Activated CD4-positive, alpha-beta T cell treated with anti-CD3 and anti-CD28 coated beads, Interleukin-2, amount 50 U/mL, for 48 hours (primary cell): Measurements from ENCODE around the gene MATN1.

Experiments
- DNase-seq, 2 experiments: peaks; one replicate each; pipeline ENCODE4 v3.0.0-alpha.2; 2020

The MATN1 gene

DNA sequence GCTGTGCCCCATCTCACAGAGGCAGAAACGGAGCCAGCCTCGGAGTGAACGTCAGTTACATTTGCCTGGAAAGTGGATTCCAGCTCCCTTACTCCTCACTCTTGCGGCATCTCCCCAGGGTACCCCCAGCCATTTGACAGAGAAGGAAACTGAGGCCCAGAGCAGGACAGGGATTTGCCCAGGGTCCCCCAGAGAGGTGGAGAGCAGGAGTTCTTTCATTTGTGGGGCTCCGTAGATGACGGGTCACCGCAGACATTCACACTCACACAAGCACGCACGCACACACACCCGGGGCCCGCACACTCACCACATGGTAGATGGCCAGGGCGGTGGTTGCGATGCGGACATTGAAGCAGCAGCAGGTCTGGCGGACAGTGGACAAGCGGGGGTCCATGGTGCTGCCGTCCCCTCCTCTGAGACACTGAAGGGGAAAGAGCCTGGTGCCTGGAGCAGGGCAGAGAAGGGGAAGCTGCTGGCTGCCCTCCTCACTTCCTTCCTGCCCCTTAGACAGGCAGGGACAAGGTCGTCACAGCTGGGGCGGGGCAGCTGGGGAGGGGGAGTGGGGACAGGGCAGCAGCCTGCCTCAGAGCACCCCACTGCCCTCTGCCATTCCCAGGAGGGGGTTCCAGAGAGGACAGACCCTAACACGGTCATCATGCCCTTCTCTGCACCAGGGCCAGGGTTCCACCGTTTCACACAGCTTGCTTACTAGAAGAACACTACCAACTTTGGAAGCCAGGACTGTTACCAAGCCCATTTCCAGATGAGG lies 34.2 kb upstream of the MATN1 start, which contains the start of gene LAPTM5:
LAPTM5 (minus strand) TSS at position 423 of the 769 bp plus-strand sequence; CDS start at position 394, 29 bp downstream.
- DNase-seq: peak; percentile 67 to 70

DNA sequence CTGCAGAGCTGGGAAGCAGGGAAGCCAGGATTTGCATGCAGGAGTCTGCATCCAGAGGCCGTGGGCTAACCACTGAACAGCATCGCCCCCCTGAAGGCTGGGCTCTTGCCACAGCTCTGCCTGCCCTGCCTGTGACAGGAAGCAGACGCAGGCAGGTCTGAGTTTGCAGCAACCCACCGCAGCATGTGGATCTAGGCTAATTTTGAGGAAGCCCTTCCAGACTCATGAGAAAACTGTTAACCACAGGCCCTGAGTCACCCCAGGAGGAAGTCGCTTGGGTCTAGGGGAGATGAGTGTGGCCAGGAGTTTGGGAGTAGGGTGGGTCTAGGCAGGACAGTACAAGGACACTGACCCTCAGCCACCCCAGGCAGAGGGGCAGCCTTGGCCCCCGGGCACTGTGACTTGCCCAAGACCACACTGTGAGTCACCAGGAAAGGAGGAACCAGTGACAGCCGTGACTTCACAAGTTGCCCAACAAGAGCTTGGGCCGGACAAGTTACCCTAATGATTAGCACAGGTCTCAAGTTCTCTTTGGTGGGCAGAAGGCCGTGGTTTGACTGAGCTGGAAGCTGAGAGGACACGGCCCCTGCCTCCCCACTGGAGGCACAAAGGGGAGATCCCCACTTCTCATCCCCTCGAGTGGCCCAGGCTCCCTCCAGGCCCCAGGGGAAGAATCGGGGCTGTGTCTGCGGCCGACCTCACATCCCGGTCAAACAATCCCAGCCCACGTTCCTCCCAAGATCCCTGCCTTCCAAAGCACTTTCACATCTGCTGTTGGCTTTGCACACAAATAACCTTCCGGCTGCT lies 33.4 kb upstream of the MATN1 start:
- DNase-seq: peak; percentile 66 to 77

DNA sequence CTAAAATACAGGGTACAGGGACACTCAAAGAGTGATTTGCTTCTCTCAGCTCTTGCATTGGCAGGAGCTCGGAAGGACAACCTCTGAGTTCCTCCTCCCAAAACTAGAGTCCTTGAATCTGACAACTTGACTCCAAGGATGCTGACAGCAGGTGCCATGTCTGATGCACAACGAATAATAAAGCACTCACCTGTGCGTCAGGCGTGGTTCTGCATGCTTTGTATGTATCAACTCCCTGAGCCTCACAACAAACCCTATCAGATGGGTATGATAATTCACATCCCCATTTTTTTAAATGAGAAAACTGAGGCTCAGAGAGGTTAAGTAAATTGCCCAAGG lies 32.8 kb upstream of the MATN1 start:
- DNase-seq: no peak

DNA sequence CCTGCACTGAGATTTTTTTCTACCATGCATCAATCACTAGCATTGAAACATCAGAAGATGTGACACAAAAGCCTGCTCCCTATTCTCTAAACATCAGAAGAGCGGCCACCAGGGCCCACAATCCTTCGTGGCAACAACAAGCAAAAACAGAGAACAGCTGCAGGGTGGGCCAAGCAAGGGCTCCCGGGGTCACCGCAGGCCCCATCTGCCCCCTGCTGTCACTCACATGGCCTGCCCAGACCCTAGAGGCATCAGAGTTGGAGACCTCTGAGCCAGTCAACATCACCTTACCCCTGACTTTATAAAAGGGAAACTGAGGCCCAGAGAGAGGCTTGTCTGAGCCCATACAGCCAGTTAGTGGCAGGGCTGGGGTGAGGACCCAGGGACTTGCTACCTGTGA lies 32.4 kb upstream of the MATN1 start:
- DNase-seq: no peak

DNA sequence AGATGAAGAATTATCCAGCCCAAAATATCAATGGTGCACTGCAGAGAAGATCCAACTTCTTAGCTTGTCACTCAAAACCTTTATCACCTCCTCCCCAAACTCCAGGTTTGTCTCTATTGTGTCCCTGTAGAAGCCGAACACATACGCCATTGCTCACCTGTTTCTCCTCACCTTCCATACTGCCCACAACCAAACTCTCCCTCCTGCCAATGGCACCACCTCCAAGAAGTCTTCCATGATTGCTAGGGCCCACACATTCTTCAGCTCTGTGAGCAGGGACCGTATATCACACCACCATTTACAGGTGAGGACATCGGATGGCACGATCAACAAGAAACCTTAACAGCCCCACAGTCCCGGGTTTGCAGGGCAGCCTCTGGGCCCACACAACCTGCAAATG lies 31.9 kb upstream of the MATN1 start:
- no peak for DNase-seq

DNA sequence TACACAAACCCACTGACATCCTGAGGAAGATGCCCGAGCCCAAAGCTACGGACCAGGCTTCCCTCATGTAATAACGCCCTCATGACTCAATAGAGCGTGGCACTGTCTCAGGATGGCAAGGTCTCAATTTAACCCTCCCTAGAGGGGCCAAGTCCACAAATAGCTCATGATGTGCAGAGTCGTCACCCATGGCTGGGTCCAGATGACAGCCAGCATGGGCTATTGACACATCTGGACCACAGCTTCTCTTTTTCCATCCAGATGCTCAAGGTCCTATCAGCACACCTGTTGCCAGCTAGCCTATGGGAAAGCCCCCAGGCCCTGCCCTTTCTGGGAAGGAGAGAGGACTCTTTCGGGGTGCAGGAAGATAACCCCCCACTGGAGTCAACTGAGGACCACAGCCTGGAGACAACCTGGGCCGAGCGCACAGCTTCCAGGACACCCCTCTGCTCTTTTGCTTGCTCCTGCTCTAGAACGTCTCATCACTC lies 31.3 kb upstream of the MATN1 start:
- DNase-seq: no peak

DNA sequence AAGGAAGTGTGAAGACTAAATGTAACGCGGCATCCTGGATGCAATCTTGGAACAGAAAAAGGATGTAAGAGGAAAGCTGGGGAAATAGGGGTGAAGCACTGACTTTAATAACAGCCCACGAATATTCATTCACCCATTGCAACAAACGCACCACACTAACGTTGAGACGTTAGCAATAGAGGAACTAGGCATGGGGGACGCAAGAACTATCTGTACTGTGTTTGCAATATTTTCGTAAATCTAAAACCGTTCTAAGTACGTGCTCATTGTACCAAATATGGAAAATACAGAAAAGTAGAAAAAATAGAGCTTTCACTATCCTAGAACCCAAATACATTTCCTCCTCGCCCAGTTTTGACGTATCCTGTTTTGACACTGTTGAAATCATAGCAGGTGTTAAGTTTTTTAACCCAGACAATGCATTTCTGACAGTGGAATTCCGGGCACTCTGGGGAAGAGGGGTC lies 30.3 kb upstream of the MATN1 start:
- no peak for DNase-seq

DNA sequence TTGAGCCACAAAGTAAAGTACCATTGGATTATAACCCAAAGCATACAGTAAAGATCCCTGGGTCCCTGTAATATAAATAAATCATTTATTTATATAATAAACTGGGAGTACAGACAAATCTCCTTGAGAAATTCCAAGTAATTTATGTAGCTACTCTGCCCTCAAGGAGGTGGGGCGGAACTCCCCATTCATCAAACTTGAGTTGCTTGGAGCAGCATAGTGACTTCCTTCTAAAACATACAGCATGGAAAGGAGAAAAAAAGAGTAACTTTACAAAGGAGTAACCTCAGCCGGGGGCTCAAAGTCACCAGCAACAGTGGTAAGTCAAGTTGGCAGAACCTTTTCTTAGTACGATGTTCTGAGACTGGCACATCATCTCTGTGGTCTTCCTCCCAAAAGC lies 29.7 kb upstream of the MATN1 start:
- no peak for DNase-seq

DNA sequence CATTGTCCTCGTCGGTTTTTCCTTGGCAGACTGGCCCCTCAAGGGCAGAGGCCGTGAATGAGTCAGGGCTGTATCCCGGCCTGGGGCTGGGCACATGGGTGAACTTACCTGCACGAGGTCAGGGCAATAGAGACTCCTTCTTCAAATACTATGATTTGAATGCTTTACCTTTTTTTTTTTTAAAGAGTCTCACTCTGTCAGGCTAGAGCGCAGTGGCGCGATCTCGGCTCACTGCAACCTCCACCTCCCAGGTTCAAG lies 29.2 kb upstream of the MATN1 start:
- no peak for DNase-seq

DNA sequence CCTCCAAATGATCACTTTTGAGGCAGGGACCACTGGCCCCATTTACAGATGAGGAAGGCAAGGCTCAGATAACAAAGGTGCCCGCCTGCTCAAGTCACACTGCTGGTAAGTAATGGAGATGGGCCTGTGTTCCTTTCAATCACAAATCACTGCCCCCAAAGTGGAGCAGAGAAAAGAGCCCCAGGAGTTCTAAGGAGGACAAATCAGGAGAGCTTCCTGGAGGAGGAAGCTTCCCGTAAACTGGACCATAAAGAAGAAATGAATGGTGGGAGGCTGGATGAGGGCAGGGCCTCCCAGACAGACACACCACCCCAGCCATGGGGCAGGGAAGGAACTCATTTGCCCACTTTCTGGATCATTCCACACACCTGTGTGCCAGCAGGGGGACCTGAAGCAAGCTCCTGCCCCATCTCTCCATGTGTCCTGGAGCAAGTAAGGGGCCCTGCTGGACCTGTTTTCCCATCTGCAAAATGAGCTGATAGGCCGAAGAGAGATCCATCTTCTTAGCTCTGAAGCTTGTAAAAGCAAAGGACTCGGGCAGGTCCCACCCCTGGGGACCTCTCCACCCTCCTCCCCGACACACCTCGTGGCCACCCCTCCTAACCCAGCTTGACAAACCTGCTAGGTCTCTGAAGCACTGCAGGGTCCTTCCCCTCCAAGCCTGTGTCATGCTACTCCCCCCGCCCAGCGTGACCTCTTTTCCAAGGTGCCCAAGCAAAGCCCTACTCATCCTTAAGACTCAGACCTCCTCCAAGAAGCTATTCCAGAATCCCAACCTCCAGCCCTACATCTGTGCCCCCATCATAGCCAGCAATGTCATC lies 28.7 kb upstream of the MATN1 start:
- DNase-seq: no peak

DNA sequence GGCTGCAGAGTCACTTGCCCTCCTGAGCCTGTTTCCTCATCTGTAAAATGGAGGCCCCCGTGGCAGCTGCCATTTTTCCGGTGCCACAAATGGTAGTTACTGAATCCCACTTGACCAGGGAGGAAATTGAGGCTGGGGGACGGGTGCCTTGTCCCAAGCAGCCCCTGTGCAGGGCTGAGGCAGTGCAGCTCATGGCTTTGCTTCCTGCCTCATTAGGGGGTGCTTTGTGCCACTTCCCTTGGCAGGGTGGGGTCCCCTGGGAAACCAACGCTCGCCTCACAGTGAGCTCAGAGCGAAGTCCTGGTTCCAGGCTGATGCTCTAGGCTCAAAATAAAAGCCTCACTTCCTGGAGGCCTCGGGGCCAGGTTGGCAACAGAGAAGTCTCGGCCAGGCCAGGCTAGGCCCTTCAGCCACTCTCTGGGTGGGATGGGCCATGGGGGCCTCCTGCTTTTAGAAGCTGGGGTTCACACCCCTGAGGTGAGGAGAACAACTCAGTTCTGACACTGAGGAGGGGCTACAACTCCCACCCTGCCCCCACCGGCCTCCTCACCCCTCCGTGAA lies 27.4 kb upstream of the MATN1 start:
- no peak for DNase-seq

DNA sequence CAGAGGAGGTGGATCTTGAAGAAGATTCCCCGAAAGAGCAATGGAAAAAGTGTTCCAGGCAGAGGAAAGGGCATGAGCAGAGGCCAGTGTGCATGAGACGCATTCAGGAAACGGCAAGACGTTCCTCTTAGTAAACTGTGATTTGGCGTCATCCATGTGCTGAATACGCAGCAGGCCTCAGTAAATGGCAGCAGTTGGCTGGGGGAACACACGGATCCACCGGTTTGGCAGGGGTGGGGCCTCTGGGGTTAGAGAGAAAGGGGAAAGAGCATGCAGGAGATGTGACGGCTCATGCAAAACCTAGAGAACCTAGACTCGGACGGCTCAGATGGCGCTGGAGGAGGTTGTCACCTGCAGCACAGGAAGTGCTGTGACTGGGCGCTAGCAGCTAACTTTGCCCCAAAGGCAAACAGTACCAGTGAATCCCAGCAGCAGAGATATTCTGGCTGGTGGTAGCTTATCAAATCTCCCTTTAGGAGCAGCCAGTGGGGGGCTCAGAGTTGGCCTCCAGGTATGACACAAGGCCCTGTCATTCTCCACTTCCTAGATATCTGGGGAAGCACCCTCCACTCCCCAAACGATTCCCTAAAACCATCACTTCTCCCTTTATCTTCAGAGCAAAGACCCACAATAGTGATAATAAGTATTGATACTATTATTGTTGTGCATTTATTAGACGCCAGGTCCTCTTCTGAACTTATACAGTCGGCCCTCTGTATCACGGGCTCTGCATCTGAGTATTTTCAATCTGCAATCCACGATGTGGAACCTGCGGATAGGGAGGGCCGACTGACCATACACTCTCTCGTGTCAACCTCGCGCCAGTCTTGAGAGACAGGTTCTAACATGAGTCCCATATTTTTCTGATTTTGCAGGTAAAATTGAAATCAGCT lies 26.6 kb upstream of the MATN1 start:
- peak; percentile 55 to 66 for DNase-seq

DNA sequence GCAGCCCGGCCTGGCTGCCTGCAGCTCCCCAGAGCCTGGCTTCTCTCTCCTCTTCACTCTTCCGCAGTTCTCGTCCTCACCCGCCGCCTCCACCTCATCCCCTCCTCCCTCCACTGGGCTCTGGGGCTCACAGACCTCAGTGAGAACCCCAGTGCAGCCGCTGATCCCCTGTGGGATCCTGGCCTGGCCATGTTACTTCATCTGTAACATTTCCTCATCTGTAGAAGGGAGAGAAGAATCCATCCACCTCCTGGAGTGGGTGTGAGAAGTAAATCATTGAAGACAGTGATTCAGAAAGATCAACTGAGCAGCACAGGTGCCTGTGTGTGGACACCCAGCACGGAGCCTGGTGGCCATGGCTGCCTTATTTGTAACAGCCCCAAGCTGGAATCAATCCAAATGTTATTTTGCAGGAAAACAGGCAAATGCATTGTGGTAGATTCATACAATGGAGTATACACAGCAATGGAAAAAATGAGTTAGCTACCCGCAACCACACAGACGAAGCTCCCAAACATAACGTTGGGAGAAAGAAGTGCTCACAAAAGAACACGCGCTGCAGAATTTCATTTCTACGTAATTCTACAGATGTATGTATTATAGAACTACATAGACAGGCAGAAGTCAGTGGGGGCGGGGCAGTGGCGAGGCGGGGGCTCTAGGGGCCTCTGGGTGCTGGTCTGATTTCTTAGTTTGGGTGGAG lies 25.5 kb upstream of the MATN1 start:
- DNase-seq: no peak

DNA sequence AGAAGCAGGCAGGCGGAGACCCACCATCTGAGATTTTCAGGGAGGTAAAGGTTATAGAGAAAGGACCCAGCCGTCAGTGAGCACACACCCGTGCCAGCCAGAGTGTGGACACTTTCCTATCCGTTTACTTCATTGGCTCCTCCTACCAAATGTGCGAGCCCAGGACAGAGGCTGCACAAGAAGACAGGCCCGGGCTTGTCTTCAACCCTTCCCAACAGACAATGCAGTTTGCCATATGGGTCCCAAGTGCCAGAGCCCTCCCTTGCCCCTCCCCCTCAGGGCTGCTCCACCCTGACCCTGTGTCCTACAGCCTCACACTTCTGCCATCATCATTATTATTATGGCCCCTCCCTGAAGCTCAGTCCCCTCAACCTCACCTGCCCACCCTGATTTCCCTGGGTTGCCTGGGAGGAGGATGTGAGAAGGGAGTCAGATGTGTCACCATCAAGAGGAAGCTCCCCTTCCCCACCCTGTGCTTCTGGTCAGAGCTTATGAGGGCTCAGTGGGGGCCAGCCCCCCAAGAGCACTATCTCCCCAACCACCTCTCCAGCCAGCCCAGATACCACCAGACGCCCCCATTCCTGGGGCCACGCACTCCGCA lies 24.8 kb upstream of the MATN1 start:
- no peak for DNase-seq

DNA sequence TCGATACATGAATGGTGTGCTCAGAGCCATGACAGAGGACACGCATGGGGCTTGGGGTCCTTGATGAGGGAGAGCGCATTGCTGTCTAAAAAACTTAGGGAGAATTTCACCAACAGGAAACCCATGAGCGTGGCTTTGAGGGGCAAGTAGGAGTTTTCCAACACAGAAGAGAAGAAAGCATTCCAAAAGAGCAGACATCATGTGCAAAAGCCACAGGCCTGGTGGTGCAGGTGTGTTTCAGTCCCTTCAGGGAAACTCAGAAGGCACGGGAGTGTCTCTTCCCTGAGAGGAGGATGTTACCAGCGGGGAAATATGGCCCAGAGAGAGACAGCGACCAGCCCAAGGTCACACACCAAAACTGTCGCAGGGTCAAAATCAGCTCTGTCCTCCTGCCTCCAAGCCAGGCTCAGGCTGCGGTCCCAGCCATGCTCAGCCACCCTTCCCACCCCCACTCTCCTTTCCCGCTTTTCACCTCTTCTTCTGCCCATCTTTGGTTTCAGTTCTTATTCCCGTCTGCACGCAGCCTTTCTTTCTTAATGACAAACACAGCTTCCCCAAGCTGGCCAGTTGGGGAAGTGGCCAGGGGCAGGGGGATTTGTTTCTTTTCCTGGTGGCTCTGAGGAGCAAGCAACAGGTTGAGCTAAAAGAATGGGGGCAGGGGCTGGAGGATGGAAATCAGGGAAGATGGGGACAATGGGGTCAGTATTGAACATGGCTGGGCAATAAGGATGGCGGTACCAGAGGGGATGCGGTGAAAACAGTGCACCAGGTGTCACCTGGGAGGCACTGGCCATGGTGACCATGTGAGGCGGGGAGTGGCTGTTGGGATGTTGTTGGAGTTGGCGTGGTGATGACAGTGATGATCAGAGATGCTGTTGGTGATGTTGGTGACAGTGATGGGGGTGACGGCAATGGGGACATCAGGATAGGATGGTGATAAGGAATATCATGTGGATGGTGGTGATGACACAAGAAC lies 23.9 kb upstream of the MATN1 start:
- DNase-seq: no peak

DNA sequence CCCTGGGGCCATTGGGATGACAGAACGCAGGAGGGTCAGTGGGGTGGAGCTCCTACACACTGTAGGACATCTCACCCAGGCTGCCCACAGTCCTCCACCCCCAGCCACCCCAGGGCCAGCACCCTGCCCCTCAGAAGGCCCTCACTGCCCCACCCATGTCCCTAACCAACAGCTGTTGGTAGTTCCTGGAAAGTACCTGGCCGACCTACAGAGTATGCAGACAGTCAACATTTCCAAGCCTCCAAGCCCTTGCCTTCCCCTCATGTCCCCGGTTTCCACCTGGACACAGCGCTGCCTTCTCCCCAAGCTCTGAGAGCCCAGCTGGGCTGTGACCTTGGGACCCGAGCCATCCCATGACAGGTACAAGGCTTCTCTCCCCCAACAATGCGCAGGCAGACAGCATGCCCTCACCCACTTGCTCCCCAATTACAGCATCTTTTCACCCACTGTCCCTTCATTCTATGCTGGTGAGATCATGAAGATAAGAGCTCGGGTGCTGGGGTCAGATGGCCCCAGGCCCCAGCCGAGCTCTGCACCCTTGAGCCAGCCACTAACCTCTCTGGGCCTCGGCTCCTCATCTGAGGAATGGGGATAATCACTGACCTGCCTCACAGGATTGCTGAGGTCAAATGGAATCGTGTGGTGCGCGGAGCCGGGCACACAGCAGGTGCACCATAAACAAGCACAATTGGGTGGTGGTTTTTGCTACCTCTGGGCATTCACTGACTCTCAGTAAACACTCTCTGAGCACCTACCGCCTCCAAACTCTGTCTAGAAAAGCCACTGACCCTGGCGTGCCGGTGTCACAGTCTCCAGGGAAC lies 23.0 kb upstream of the MATN1 start:
- no peak for DNase-seq

DNA sequence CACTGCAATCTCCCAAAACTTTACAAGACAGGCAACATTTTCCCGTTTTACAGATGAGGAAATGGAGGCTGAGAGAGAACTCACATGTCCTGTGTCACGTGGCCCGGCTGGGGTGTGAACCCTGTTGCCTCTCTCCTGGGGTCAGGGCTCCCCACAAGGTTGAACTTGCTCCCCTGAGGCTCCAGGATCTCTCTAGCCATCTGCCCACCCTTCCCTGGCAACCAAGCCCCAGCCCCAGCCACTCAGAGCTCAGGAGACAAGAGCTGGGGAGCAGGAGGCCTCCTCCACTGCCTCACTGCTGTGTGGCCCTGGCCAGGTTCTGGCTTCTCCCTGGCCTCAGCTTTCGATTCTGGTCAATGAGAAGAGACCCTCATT lies 22.4 kb upstream of the MATN1 start:
- DNase-seq: no peak

DNA sequence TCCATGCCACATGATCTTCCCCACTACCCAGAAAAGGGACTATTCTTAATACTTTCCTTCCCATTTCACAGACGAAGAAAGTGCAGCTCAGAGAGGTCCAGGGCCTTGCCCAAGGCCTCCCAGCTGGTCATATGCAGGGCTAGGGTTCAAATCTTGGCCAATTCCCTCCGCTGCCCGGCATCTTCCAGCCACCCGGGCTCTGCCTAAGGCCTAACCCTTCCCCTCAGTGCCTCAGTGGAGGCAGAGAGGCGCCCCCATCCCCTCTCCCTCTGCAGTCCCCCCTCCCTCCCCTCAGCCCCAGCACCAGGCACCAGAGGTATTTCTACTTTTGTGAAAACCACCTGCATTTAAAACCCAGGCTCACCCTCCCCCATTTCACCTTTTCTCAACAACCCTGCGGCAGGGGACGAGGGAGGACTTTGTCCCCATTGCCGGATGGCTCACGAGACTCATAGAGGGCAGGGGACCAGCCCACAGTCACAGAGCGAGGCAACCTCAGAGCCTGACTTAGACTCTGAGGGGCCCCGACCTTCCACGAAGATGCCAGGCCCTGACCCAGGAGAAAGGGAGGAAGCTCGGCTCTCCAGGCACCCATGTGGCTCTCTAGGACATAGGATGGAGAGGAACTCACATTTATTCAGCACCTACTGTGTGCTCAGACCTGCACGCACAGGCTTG lies 21.9 kb upstream of the MATN1 start:
- no peak for DNase-seq
